Stomach smooth muscle (tissue), 2 donors: Measurements from ENCODE around the gene PIK3R2.

Experiments
- H3K27ac ChIP-seq: one replicate; pipeline ENCODE4 v1.7.0; 2013; ENCODE audit warnings: mild to moderate bottlenecking, low read length, inconsistent platforms
- H3K27me3 ChIP-seq, 2 donors: one replicate each; pipeline ENCODE4 v1.7.0; 2013; ENCODE audit warnings: low read length in 2 of 2; ENCODE audit not compliant: insufficient read depth in 2 of 2, control insufficient read depth in 1 of 2
- H3K36me3 ChIP-seq, 2 donors: one replicate each; pipeline ENCODE4 v1.7.0; 2013; ENCODE audit warnings: low read length in 2 of 2; ENCODE audit not compliant: control insufficient read depth in 2 of 2, insufficient read depth in 2 of 2
- H3K4me1 ChIP-seq: one replicate; pipeline ENCODE4 v1.7.0; 2013; ENCODE audit warnings: low read length; ENCODE audit not compliant: control insufficient read depth, insufficient read depth
- H3K4me3 ChIP-seq, 2 donors: one replicate each; pipeline ENCODE4 v1.7.0; 2013; ENCODE audit warnings: low read length in 2 of 2
- H3K9ac ChIP-seq, 2 donors: one replicate each; pipeline ENCODE4 v1.7.0; 2013; ENCODE audit warnings: low read length in 2 of 2, mild to moderate bottlenecking in 1 of 2
- H3K9me3 ChIP-seq, 2 donors: one replicate each; pipeline ENCODE4 v1.7.0; 2013; ENCODE audit warnings: low read length in 2 of 2; ENCODE audit not compliant: control insufficient read depth in 2 of 2
- donor health status: healthy.
- donor health status: Pancreatic carcinoma.

Gene PIK3R2

GRCh38 chr19:18193388-18194180 lies 40.6 kb downstream of the PIK3R2 start:
- Histone ChIP-seq H3K9me3 (no peaks in the 10 kb centered on the region), H3K27me3 (no peaks in the 10 kb centered on the region)

GRCh38 chr19:18194181-18194530 lies 41.2 kb downstream of the PIK3R2 start:
- Histone ChIP-seq H3K9ac (peak overlapping the region; percentile 82 to 89), H3K4me3 (peak overlapping the region; percentile 81 to 83), H3K9me3 (no peaks in the 10 kb centered on the region), H3K27me3 (no peaks in the 10 kb centered on the region), H3K36me3 (peaks cover 8 to 26% of the 10 kb centered on the region in 2 donors), H3K4me1 (peaks cover 27% of the 10 kb centered on the region), H3K27ac (peak overlapping the region; percentile 97)

More at GRCh38 chr19:18193388-18194180, 40.6 kb downstream of the PIK3R2 start:
- H3K9ac ChIP-seq: peak overlapping the region; percentile 82 to 89
- peaks cover 8 to 21% of the 10 kb centered on the region in 2 donors for H3K36me3 ChIP-seq
- H3K27ac ChIP-seq: peak overlapping the region; percentile 97
- peak overlapping the region; percentile 81 to 83 for H3K4me3 ChIP-seq
- H3K4me1 ChIP-seq: peaks cover 27% of the 10 kb centered on the region

- H3K27ac ChIP-seq: peak overlapping the region; percentile 97
- H3K9ac ChIP-seq: peak overlapping the region; percentile 82 to 89
- H3K4me1 ChIP-seq: peaks cover 27% of the 10 kb centered on the region
- no peaks in the 10 kb centered on the region for H3K9me3 ChIP-seq
- H3K27me3 ChIP-seq: no peaks in the 10 kb centered on the region
- H3K36me3 ChIP-seq: peaks cover 8 to 26% of the 10 kb centered on the region in 2 donors
- peak overlapping the region; percentile 81 to 83 for H3K4me3 ChIP-seq
These were observed 41.7 kb downstream of the PIK3R2 start for GRCh38 chr19:18194554-18195238.

- H3K27ac ChIP-seq: no peak overlapping the region
- H3K9me3 ChIP-seq: no peaks in the 10 kb centered on the region
- H3K27me3 ChIP-seq: no peaks in the 10 kb centered on the region
- H3K4me3 ChIP-seq: no peak overlapping the region
- peaks cover 31% of the 10 kb centered on the region for H3K4me1 ChIP-seq
- H3K9ac ChIP-seq: no peak overlapping the region
- H3K36me3 ChIP-seq: peaks cover 8 to 30% of the 10 kb centered on the region in 2 donors
These were observed 43.5 kb downstream of the PIK3R2 start for GRCh38 chr19:18196511-18196845.

GRCh38 chr19:18197306-18197705 lies 44.3 kb downstream of the PIK3R2 start:
- Histone ChIP-seq H3K36me3 (peaks cover 8 to 34% of the 10 kb centered on the region in 2 donors), H3K27me3 (no peaks in the 10 kb centered on the region), H3K4me1 (peaks cover 29% of the 10 kb centered on the region), H3K9ac (no peak overlapping the region), H3K4me3 (no peak overlapping the region), H3K27ac (no peak overlapping the region), H3K9me3 (no peaks in the 10 kb centered on the region)

GRCh38 chr19:18197941-18198340 lies 45.0 kb downstream of the PIK3R2 start:
- Histone ChIP-seq H3K9ac (no peak overlapping the region), H3K4me1 (peaks cover 35% of the 10 kb centered on the region), H3K27ac (no peak overlapping the region), H3K9me3 (no peaks in the 10 kb centered on the region), H3K27me3 (no peaks in the 10 kb centered on the region), H3K4me3 (no peak overlapping the region), H3K36me3 (peaks cover 8 to 34% of the 10 kb centered on the region in 2 donors)

GRCh38 chr19:18198374-18198773 lies 45.4 kb downstream of the PIK3R2 start:
- no peaks in the 10 kb centered on the region for H3K27me3 ChIP-seq
- no peak overlapping the region for H3K27ac ChIP-seq
- no peak overlapping the region for H3K9ac ChIP-seq
- H3K9me3 ChIP-seq: no peaks in the 10 kb centered on the region
- peaks cover 8 to 34% of the 10 kb centered on the region in 2 donors for H3K36me3 ChIP-seq
- H3K4me3 ChIP-seq: no peak overlapping the region
- peaks cover 36% of the 10 kb centered on the region for H3K4me1 ChIP-seq

- peak overlapping the region in 1 of 2 donors; percentile 92 for H3K4me3 ChIP-seq
- H3K36me3 ChIP-seq: peaks cover 6 to 24% of the 10 kb centered on the region in 2 donors
- no peaks in the 10 kb centered on the region for H3K9me3 ChIP-seq
- H3K27ac ChIP-seq: no peak overlapping the region
- H3K9ac ChIP-seq: no peak overlapping the region
- H3K27me3 ChIP-seq: no peaks in the 10 kb centered on the region
- peaks cover 30% of the 10 kb centered on the region for H3K4me1 ChIP-seq
These were observed 49.4 kb downstream of the PIK3R2 start for GRCh38 chr19:18202397-18202777.

- Histone ChIP-seq H3K4me3 (peak overlapping the region; percentile 90 to 92), H3K9ac (peak overlapping the region in 1 of 2 donors; percentile 47), H3K9me3 (no peaks in the 10 kb centered on the region), H3K27me3 (no peaks in the 10 kb centered on the region), H3K36me3 (peaks cover 5 to 21% of the 10 kb centered on the region in 2 donors), H3K27ac (no peak overlapping the region), H3K4me1 (peaks cover 30% of the 10 kb centered on the region)
These were observed 49.9 kb downstream of the PIK3R2 start for GRCh38 chr19:18202778-18203407.

GRCh38 chr19:18203408-18203862 lies 50.5 kb downstream of the PIK3R2 start:
- peak overlapping the region; percentile 47 for H3K9ac ChIP-seq
- peak overlapping the region; percentile 53 for H3K27ac ChIP-seq
- H3K36me3 ChIP-seq: peaks cover 0 to 15% of the 10 kb centered on the region in 2 donors
- H3K9me3 ChIP-seq: no peaks in the 10 kb centered on the region
- peaks cover 33% of the 10 kb centered on the region for H3K4me1 ChIP-seq
- no peaks in the 10 kb centered on the region for H3K27me3 ChIP-seq
- peak overlapping the region; percentile 90 to 92 for H3K4me3 ChIP-seq
